Right lobe of liver (tissue), 6 donors: Measurements from ENCODE around the gene ZBTB22. TPM values are rescaled to one million over a fixed set of nuclear protein-coding genes. Genes with fewer than 3 reads are reported as not detected.
"Not testable (repeated sequence)": the region's sequence is repeated elsewhere in the genome, so short reads cannot be mapped to it uniquely, and the experiment has no call there.

ENCODE experiments used
- ATAC-seq, 4 donors: fragments of 200-7000 bp; cut with Tn5 transposase; one replicate each; pipeline ENCODE4 v1.9.1; 2020; ENCODE audit warnings: mild to moderate bottlenecking in 4 of 4, moderate library complexity in 4 of 4
- DNase-seq, 3 donors: peaks; one replicate each; pipeline ENCODE4 v3.0.0-alpha.2; 2020
- H3K27ac ChIP-seq, 3 donors: fragments of 200-600 bp; one replicate each; pipeline ENCODE4 v1.8.0; 2022
- H3K27me3 ChIP-seq, 2 donors: fragments of 200-600 bp; one replicate each; pipeline ENCODE4 v1.8.0; 2022
- H3K36me3 ChIP-seq, 4 donors: fragments of 200-600 bp; sonication (generic) in 1 of 4; one replicate each; pipeline versions ENCODE4 v1.5.1 to v1.8.0; 2017 to 2022; ENCODE audit warnings: control low read depth in 1 of 4
- H3K4me1 ChIP-seq, 4 donors: fragments of 200-600 bp; sonication (generic) in 1 of 4; one replicate each; pipeline versions ENCODE4 v1.5.1 to v1.8.0; 2017 to 2022; ENCODE audit warnings: control low read depth in 1 of 4
- H3K4me3 ChIP-seq, 3 donors: fragments of 200-600 bp; one replicate each; pipeline ENCODE4 v1.8.0; 2022
- H3K9me3 ChIP-seq, 4 donors: fragments of 200-600 bp; sonication (generic) in 1 of 4; one replicate each; pipeline versions ENCODE4 v1.5.1 to v1.8.0; 2017 to 2022; ENCODE audit warnings: control low read depth in 1 of 4
- CTCF ChIP-seq, 4 donors: fragments of 200-600 bp in 3 of 4; fragments of 450-650 bp in 1 of 4; IDR thresholded peaks; one replicate each; pipeline versions ENCODE4 v1.5.1 to v1.8.0; 2016 to 2022; ENCODE audit warnings: antibody characterized with exemption in 4 of 4, mild to moderate bottlenecking in 2 of 4
- POLR2A ChIP-seq: fragments of 450-650 bp; IDR thresholded peaks from one replicate; pipeline ENCODE4 v1.6.1; 2017; ENCODE audit warnings: antibody characterized with exemption, mild to moderate bottlenecking
- WGBS: methylation state at CpG from one replicate; pipeline ENCODE4 v1.1.6; 2018; ENCODE audit warnings: low coverage, low lambda C conversion rate; ENCODE audit not compliant: insufficient coverage; ENCODE audit errors: missing lambda C conversion rate; 5-methylcytosine and 5-hydroxymethylcytosine counted together
- intact Hi-C, 2 donors: fragments of 100-400 bp; cut with DNase I; formaldehyde crosslinking; loops; one replicate each; pipeline versions ENCODE4 v1.11.2 to v1.14.1; 2022
- total RNA-seq, 6 experiments: library from RNA; depleted of rRNA in 2 of 6; stranded (reverse); fragments of >200 nt in 2 of 6; fragmentation: NEBNext Ultra II Directional in 3 of 6; extraction: Animal tissue kit (Norgen Biotek cat#: 25700) in 3 of 6; gene quantifications; one replicate each; pipeline versions ENCODE4 v1.1.0 to v1.2.4, GENCODE V29; 2016 to 2023
- donor health status: DM: no; HTN: yes; CAD: no.
- donor health status: DM: no; HTN: no; CAD: no.
- donor health status: DM: no; HTN: no; CAD: no.
- donor health status: DM: no; HTN: yes; CAD: no.
- donor health status: DM: no; HTN: yes; CAD: no.

ZBTB22 gene
- total RNA-seq, 6 experiments from 2014 or later: 2.9 to 6.8 (median 4.9) TPM

GRCh38 chr6:33277663-33278391 is 39.7 kb downstream of the ZBTB22 start:
- DNase-seq (peak in 1 of 3 donors; percentile 30), ATAC-seq (peak in 1 of 4 donors; percentile 12)
- Histone ChIP-seq H3K27me3 (no peaks in the 10 kb centered on the region), H3K9me3 (no peaks in the 10 kb centered on the region), H3K27ac (peak overlapping the region; percentile 36 to 72 (median 61)), H3K4me1 (peaks cover 2 to 36% (median 20%) of the 10 kb centered on the region in 4 donors), H3K4me3 (peak overlapping the region; percentile 44 to 66 (median 56)), H3K36me3 (peaks cover 0 to 40% (median 6%) of the 10 kb centered on the region in 4 donors)
- TF ChIP-seq POLR2A: no peak
- TF ChIP-seq CTCF (IDR thresholded peaks at IDR 0.05): no peak
- intact Hi-C loops: no loop called here
- WGBS: 66% methylated on average over 6 of the region's 39 CpGs

GRCh38 chr6:33276864-33277662 is 40.5 kb downstream of the ZBTB22 start, which contains the start of gene B3GALT4:
Gene B3GALT4, plus strand, starts transcription at chr6:33277123. Its CDS starts 297 bp downstream, at chr6:33277420.
- Histone ChIP-seq H3K9me3 (no peaks in the 10 kb centered on the region), H3K4me3 (peak within 1 kb of the TSS; percentile 44 to 66 (median 56)), H3K27me3 (no peaks in the 10 kb centered on the region), H3K27ac (peak within 1 kb of the TSS; percentile 36 to 72 (median 61)), H3K4me1 (peaks cover 2 to 41% (median 21%) of the 10 kb centered on the region in 4 donors), H3K36me3 (peaks cover 0 to 33% (median 6%) of the 10 kb centered on the region in 4 donors)
- intact Hi-C loops: no loop called here
- peak; percentile 53 to 77 (median 60) for ATAC-seq
- 13% methylated on average over 24 of the region's 80 CpGs for WGBS
- DNase-seq: peak; percentile 70 to 79 (median 71)
- peak; percentile 57 for TF ChIP-seq POLR2A
- TF ChIP-seq CTCF (IDR thresholded peaks at IDR 0.05): peak; percentile 37 to 48 (median 44)

GRCh38 chr6:33276581-33276863 is 41.0 kb downstream of the ZBTB22 start:
- no peak for TF ChIP-seq CTCF (IDR thresholded peaks at IDR 0.05)
- no peak for TF ChIP-seq POLR2A
- Histone ChIP-seq H3K4me3 (peak overlapping the region; percentile 44 to 66 (median 56)), H3K27me3 (no peaks in the 10 kb centered on the region), H3K9me3 (no peaks in the 10 kb centered on the region), H3K4me1 (peaks cover 2 to 41% (median 21%) of the 10 kb centered on the region in 4 donors), H3K36me3 (peaks cover 0 to 33% (median 6%) of the 10 kb centered on the region in 4 donors), H3K27ac (peak overlapping the region; percentile 36 to 72 (median 61))
- DNase-seq: no peak
- intact Hi-C loops: no loop called here
- no peak for ATAC-seq

- intact Hi-C loops, H3K9me3 ChIP-seq, ATAC-seq, DNase-seq, H3K27me3 ChIP-seq: not testable (repeated sequence)
- H3K4me1 ChIP-seq: peaks cover 2 to 42% (median 21%) of the 10 kb centered on the region in 4 donors
- WGBS: 68% methylated on average over 8 of the region's 16 CpGs
- peaks cover 0 to 33% (median 6%) of the 10 kb centered on the region in 4 donors for H3K36me3 ChIP-seq
- H3K4me3 ChIP-seq: peak overlapping the region in 2 of 3 donors; percentile 44 to 66
- H3K27ac ChIP-seq: peak overlapping the region in 1 of 3 donors; percentile 61
Measured at GRCh38 chr6:33275795-33276580, 41.6 kb downstream of the ZBTB22 start.
